ENCODE data around the gene NUAK1. TPM values are rescaled to one million over a fixed set of nuclear protein-coding genes. Genes with fewer than 3 reads are reported as not detected.

Gene NUAK1
- total RNA-seq, 1 experiment from 2014 or later: 10.1 TPM

- no peak overlapping the region for H3K4me3 Mint-ChIP-seq
Measured at GRCh38 chr12:106183735-106184134, 45.0 kb upstream of the NUAK1 start.

More at GRCh38 chr12:106183735-106184134, 45.0 kb upstream of the NUAK1 start:
- no peak overlapping the region for H2BK120ac ChIP-seq (ENCODE audit: low read depth, low read length, poor library complexity, severe bottlenecking)
- no peak overlapping the region for H2BK20ac ChIP-seq (ENCODE audit: low read depth, low read length, poor library complexity, severe bottlenecking)
- H2BK15ac ChIP-seq (ENCODE audit: low read depth, low read length): no peak overlapping the region
- no peak overlapping the region for H2AFZ ChIP-seq (ENCODE audit: low read length)
- no peak overlapping the region for H3K4ac ChIP-seq (ENCODE audit: low read depth, low read length)
- DNase-seq: no peak
- H2AK5ac ChIP-seq (ENCODE audit: insufficient read length, low read length): no peak overlapping the region
- Mint-ChIP-seq H3K27me3 (ENCODE audit: low read depth) (peaks cover 2% of the 10 kb centered on the region; the same call in 1 of the 2 replicates), H3K9me3 (no peaks in the 10 kb centered on the region), H3K27ac (no peak overlapping the region), H3K4me1 (peaks cover 5 to 11% of the 10 kb centered on the region in 2 experiments), H3K36me3 (ENCODE audit: insufficient read depth in 1 of 3, low read depth in 3 of 3) (no peaks in the 10 kb centered on the region)
- no peak overlapping the region for H3K23ac ChIP-seq (ENCODE audit: insufficient read length, low read depth, low read length)
- no peak for TF ChIP-seq CTCF (conservative IDR thresholded peaks at IDR 0.05)
- H3T11ph ChIP-seq (ENCODE audit: low read length): no peak overlapping the region
- no peak overlapping the region for H3K56ac ChIP-seq (ENCODE audit: insufficient read length, low read depth, low read length)
- no peaks in the 10 kb centered on the region for H3K4me1 ChIP-seq (ENCODE audit: insufficient read depth, low read length)
- H4K8ac ChIP-seq (replicated peaks; ENCODE audit: insufficient read length, low read depth, low read length): no peak overlapping the region
- no CpG with 5 or more reads among the region's 4 CpGs for WGBS (ENCODE audit: extremely low coverage, insufficient read length, low lambda C conversion rate)
- H4K5ac ChIP-seq (ENCODE audit: insufficient read length, low read depth, low read length): no peak overlapping the region
- H2BK5ac ChIP-seq (ENCODE audit: insufficient read length, low read length): no peak overlapping the region
- H2BK12ac ChIP-seq (ENCODE audit: insufficient read length, low read depth, low read length): no peak overlapping the region
- H4K20me1 ChIP-seq (ENCODE audit: control insufficient read depth, insufficient read depth, insufficient read length): no peaks in the 10 kb centered on the region
- no peaks in the 10 kb centered on the region for H3K23me2 ChIP-seq (ENCODE audit: insufficient read length, low read depth, low read length, poor library complexity, severe bottlenecking)
- no peaks in the 10 kb centered on the region; the same call in 1 of the 2 replicates for H3K79me2 ChIP-seq (ENCODE audit: insufficient read depth, low read length)
- no peak overlapping the region for H3K4me2 ChIP-seq (ENCODE audit: insufficient read depth, insufficient read length, low read length)
- no peaks in the 10 kb centered on the region for H3K9me3 ChIP-seq (ENCODE audit: control insufficient read depth, low read depth, low read length)
- H3K14ac ChIP-seq (ENCODE audit: insufficient read depth, low read length): no peak overlapping the region
- H3K79me1 ChIP-seq (ENCODE audit: insufficient read depth, low read depth, low read length, poor library complexity, severe bottlenecking): no peaks in the 10 kb centered on the region
- H3K9ac ChIP-seq (ENCODE audit: extremely low read depth, insufficient read length, low read length): no peak overlapping the region
- no peaks in the 10 kb centered on the region for H3K27me3 ChIP-seq (ENCODE audit: insufficient read depth, low read length)
- no peak overlapping the region for H3K27ac ChIP-seq (ENCODE audit: insufficient read length, low read depth, low read length)
- no peak overlapping the region for H3K18ac ChIP-seq (ENCODE audit: insufficient read length, low read depth, low read length)
- no peak overlapping the region for H4K91ac ChIP-seq (ENCODE audit: insufficient read length, low read depth, low read length)

Measured in H9 (cell line).